HG03039 (cell line): Measurements from ENCODE around the gene UNK.

ENCODE experiments used
- ATAC-seq: cut with Tn5 transposase; IDR thresholded peaks from one replicate; pipeline ENCODE4 v1.9.1; 2021; ENCODE audit warnings: mild to moderate bottlenecking, moderate library complexity; ENCODE audit not compliant: unreplicated experiment

The UNK gene

GRCh38 chr17:75784473-75785015 is at the start of gene UNK:
TSS of gene UNK (plus strand) at chr17:75784806. CDS start at chr17:75784881, 75 bp downstream.
- peak; percentile 45 for ATAC-seq

GRCh38 chr17:75736173-75736835 is 48.3 kb upstream of the UNK start:
- no peak for ATAC-seq

GRCh38 chr17:75737133-75737962 is 47.3 kb upstream of the UNK start:
- ATAC-seq: no peak

- no peak for ATAC-seq
These were observed 46.3 kb upstream of the UNK start for GRCh38 chr17:75738218-75738802.

GRCh38 chr17:75739174-75739573 is 45.4 kb upstream of the UNK start:
- no peak for ATAC-seq

GRCh38 chr17:75739801-75740200 is 44.8 kb upstream of the UNK start:
- no peak for ATAC-seq

- no peak for ATAC-seq
These were observed 44.4 kb upstream of the UNK start for GRCh38 chr17:75740215-75740614.

- ATAC-seq: no peak
These were observed 44.0 kb upstream of the UNK start for GRCh38 chr17:75740631-75741077.

GRCh38 chr17:75742337-75742736 is 42.3 kb upstream of the UNK start:
- ATAC-seq: no peak

GRCh38 chr17:75743625-75744206 is 40.9 kb upstream of the UNK start:
- no peak for ATAC-seq

- ATAC-seq: no peak
These were observed 35.9 kb upstream of the UNK start for GRCh38 chr17:75748706-75749105.

- peak; percentile 46 for ATAC-seq
These were observed 34.8 kb upstream of the UNK start for GRCh38 chr17:75749545-75750389.

GRCh38 chr17:75750661-75751423 is 33.8 kb upstream of the UNK start:
- no peak for ATAC-seq

GRCh38 chr17:75751676-75752404 is 32.8 kb upstream of the UNK start:
- ATAC-seq: no peak

- no peak for ATAC-seq
These were observed 32.2 kb upstream of the UNK start for GRCh38 chr17:75752405-75752709.

- no peak for ATAC-seq
These were observed 31.6 kb upstream of the UNK start for GRCh38 chr17:75752802-75753513.

GRCh38 chr17:75753514-75754377 is 30.9 kb upstream of the UNK start:
- ATAC-seq: peak; percentile 39
